ENCODE results near the gene ITIH5. TPM values are rescaled to one million over a fixed set of nuclear protein-coding genes. Genes with fewer than 3 reads are reported as not detected.
"Not testable (repeated sequence)": the region's sequence is repeated elsewhere in the genome, so short reads cannot be mapped to it uniquely, and the experiment has no call there.

The ITIH5 gene
- total RNA-seq: 97.6 TPM
- polyA plus RNA-seq: 113 TPM

- H3K4me3 ChIP-seq (ENCODE audit: low read depth, low read length): peak within 1 kb of the TSS; percentile 91
- WGBS: 1% methylated on average over 54 of the region's 54 CpGs
- DNase-seq (ENCODE audit: extremely low spot score): no peak
- H3K36me3 ChIP-seq (ENCODE audit: insufficient read depth): no peaks in the 10 kb centered on the region
- no peak within 1 kb of the TSS for H3K27ac ChIP-seq (ENCODE audit: low read depth)
- H3K4me1 ChIP-seq (ENCODE audit: insufficient read depth): no peaks in the 10 kb centered on the region
Measured at GRCh38 chr10:7666253-7667023, at the start of gene ITIH5. Gene ITIH5 (minus strand): TSS chr10:7666966. CDS start chr10:7666892, 74 bp downstream.

GRCh38 chr10:7715515-7715914 is 48.7 kb upstream of the ITIH5 start:
- no peak overlapping the region for H3K4me3 ChIP-seq (ENCODE audit: low read depth, low read length)
- WGBS: 95% methylated on average over 7 of the region's 7 CpGs
- no peaks in the 10 kb centered on the region for H3K36me3 ChIP-seq (ENCODE audit: insufficient read depth)
- no peak for DNase-seq (ENCODE audit: extremely low spot score)
- no peak overlapping the region for H3K27ac ChIP-seq (ENCODE audit: low read depth)
- H3K4me1 ChIP-seq (ENCODE audit: insufficient read depth): no peaks in the 10 kb centered on the region

- H3K4me1 ChIP-seq (ENCODE audit: insufficient read depth); H3K36me3 ChIP-seq (ENCODE audit: insufficient read depth); DNase-seq (ENCODE audit: extremely low spot score); H3K27ac ChIP-seq (ENCODE audit: low read depth); H3K4me3 ChIP-seq (ENCODE audit: low read depth, low read length): not testable (repeated sequence)
- whole genome bisulfite sequencing: 90% methylated on average over 5 of the region's 5 CpGs
Measured at GRCh38 chr10:7711075-7711474, 44.3 kb upstream of the ITIH5 start.

GRCh38 chr10:7710446-7710845 is 43.7 kb upstream of the ITIH5 start:
- WGBS: 93% methylated on average over 1 of the region's 1 CpG
- no peak overlapping the region for H3K27ac ChIP-seq (ENCODE audit: low read depth)
- no peaks in the 10 kb centered on the region for H3K36me3 ChIP-seq (ENCODE audit: insufficient read depth)
- H3K4me1 ChIP-seq (ENCODE audit: insufficient read depth): no peaks in the 10 kb centered on the region
- H3K4me3 ChIP-seq (ENCODE audit: low read depth, low read length): no peak overlapping the region
- no peak for DNase-seq (ENCODE audit: extremely low spot score)

GRCh38 chr10:7708832-7709231 is 42.1 kb upstream of the ITIH5 start:
- WGBS: 97% methylated on average over 4 of the region's 4 CpGs
- DNase-seq (ENCODE audit: extremely low spot score): no peak
- Histone ChIP-seq H3K4me3 (ENCODE audit: low read depth, low read length) (no peak overlapping the region), H3K4me1 (ENCODE audit: insufficient read depth) (no peaks in the 10 kb centered on the region), H3K36me3 (ENCODE audit: insufficient read depth) (no peaks in the 10 kb centered on the region), H3K27ac (ENCODE audit: low read depth) (no peak overlapping the region)

GRCh38 chr10:7707858-7708622 is 41.3 kb upstream of the ITIH5 start:
- no peak for DNase-seq (ENCODE audit: extremely low spot score)
- H3K4me1 ChIP-seq (ENCODE audit: insufficient read depth): no peaks in the 10 kb centered on the region
- H3K36me3 ChIP-seq (ENCODE audit: insufficient read depth): no peaks in the 10 kb centered on the region
- H3K4me3 ChIP-seq (ENCODE audit: low read depth, low read length): no peak overlapping the region
- H3K27ac ChIP-seq (ENCODE audit: low read depth): no peak overlapping the region
- 87% methylated on average over 5 of the region's 5 CpGs for WGBS

- 83% methylated on average over 4 of the region's 4 CpGs for WGBS
- no peak for DNase-seq (ENCODE audit: extremely low spot score)
- Histone ChIP-seq H3K36me3 (ENCODE audit: insufficient read depth) (no peaks in the 10 kb centered on the region), H3K4me1 (ENCODE audit: insufficient read depth) (no peaks in the 10 kb centered on the region), H3K4me3 (ENCODE audit: low read depth, low read length) (no peak overlapping the region), H3K27ac (ENCODE audit: low read depth) (no peak overlapping the region)
Measured at GRCh38 chr10:7707102-7707501, 40.3 kb upstream of the ITIH5 start.

- WGBS: 90% methylated on average over 4 of the region's 4 CpGs
- H3K4me3 ChIP-seq (ENCODE audit: low read depth, low read length): no peak overlapping the region
- no peaks in the 10 kb centered on the region for H3K4me1 ChIP-seq (ENCODE audit: insufficient read depth)
- no peak for DNase-seq (ENCODE audit: extremely low spot score)
- H3K36me3 ChIP-seq (ENCODE audit: insufficient read depth): no peaks in the 10 kb centered on the region
- H3K27ac ChIP-seq (ENCODE audit: low read depth): no peak overlapping the region
Measured at GRCh38 chr10:7706534-7707073, 39.8 kb upstream of the ITIH5 start.

GRCh38 chr10:7705341-7705740 is 38.6 kb upstream of the ITIH5 start:
- no peak for DNase-seq (ENCODE audit: extremely low spot score)
- WGBS: 90% methylated on average over 3 of the region's 3 CpGs
- H3K4me3 ChIP-seq (ENCODE audit: low read depth, low read length): no peak overlapping the region
- no peak overlapping the region for H3K27ac ChIP-seq (ENCODE audit: low read depth)
- H3K4me1 ChIP-seq (ENCODE audit: insufficient read depth): no peaks in the 10 kb centered on the region
- no peaks in the 10 kb centered on the region for H3K36me3 ChIP-seq (ENCODE audit: insufficient read depth)

GRCh38 chr10:7704071-7705016 is 37.6 kb upstream of the ITIH5 start:
- Histone ChIP-seq H3K4me1 (ENCODE audit: insufficient read depth) (no peaks in the 10 kb centered on the region), H3K36me3 (ENCODE audit: insufficient read depth) (no peaks in the 10 kb centered on the region), H3K4me3 (ENCODE audit: low read depth, low read length) (no peak overlapping the region), H3K27ac (ENCODE audit: low read depth) (no peak overlapping the region)
- no peak for DNase-seq (ENCODE audit: extremely low spot score)
- 76% methylated on average over 8 of the region's 8 CpGs for WGBS

- H3K36me3 ChIP-seq (ENCODE audit: insufficient read depth): no peaks in the 10 kb centered on the region
Measured at GRCh38 chr10:7703140-7703539, 36.4 kb upstream of the ITIH5 start, which contains the start of gene ITIH2. Gene ITIH2 (plus strand): TSS chr10:7703316. CDS start chr10:7703435, 119 bp downstream.

GRCh38 chr10:7702288-7702812 is 35.6 kb upstream of the ITIH5 start:
- WGBS: 92% methylated on average over 4 of the region's 4 CpGs
- Histone ChIP-seq H3K27ac (ENCODE audit: low read depth) (no peak overlapping the region), H3K4me3 (ENCODE audit: low read depth, low read length) (no peak overlapping the region), H3K36me3 (ENCODE audit: insufficient read depth) (no peaks in the 10 kb centered on the region), H3K4me1 (ENCODE audit: insufficient read depth) (no peaks in the 10 kb centered on the region)
- no peak for DNase-seq (ENCODE audit: extremely low spot score)

More at GRCh38 chr10:7703140-7703539, 36.4 kb upstream of the ITIH5 start, which contains the start of gene ITIH2:
- no peaks in the 10 kb centered on the region for H3K4me1 ChIP-seq (ENCODE audit: insufficient read depth)
- H3K27ac ChIP-seq (ENCODE audit: low read depth): no peak within 1 kb of the TSS
- H3K4me3 ChIP-seq (ENCODE audit: low read depth, low read length): no peak within 1 kb of the TSS
- 64% methylated on average over 4 of the region's 4 CpGs for WGBS
- DNase-seq (ENCODE audit: extremely low spot score): no peak
